Esophagus muscularis mucosa (tissue), 4 donors: ENCODE results near the gene MCAM. TPM values are rescaled to one million over a fixed set of nuclear protein-coding genes. Genes with fewer than 3 reads are reported as not detected.
A peak's percentile ranks its signal among the peaks of the same experiment; 100 is the strongest.

ENCODE experiments used
- DNase-seq: peaks from one replicate; pipeline ENCODE4 v3.0.0-alpha.2; 2017; ENCODE audit errors: extremely low spot score
- H3K27ac ChIP-seq, 4 donors: fragments of 200-600 bp; sonication (generic); replicated peaks in 1 of 4; 1 replicate in 3 of 4; 2 replicates in 1 of 4; pipeline ENCODE4 v1.5.1; 2016 to 2019; ENCODE audit warnings: mild to moderate bottlenecking in 1 of 4
- H3K27me3 ChIP-seq, 4 donors: fragments of 200-600 bp; sonication (generic); one replicate each; pipeline versions ENCODE4 v1.5.1 to v1.6.0; 2016 to 2019
- H3K36me3 ChIP-seq, 4 donors: fragments of 200-600 bp; sonication (generic); one replicate each; pipeline ENCODE4 v1.5.1; 2016 to 2019
- H3K4me1 ChIP-seq, 4 donors: fragments of 200-600 bp; sonication (generic); one replicate each; pipeline ENCODE4 v1.5.1; 2016 to 2019
- H3K4me3 ChIP-seq, 4 donors: fragments of 200-600 bp; sonication (generic); 1 replicate in 2 of 4; 2 replicates in 2 of 4; pipeline ENCODE4 v1.5.1; 2016 to 2019; ENCODE audit warnings: mild to moderate bottlenecking in 4 of 4, moderate library complexity in 1 of 4
- H3K9me3 ChIP-seq, 4 donors: fragments of 200-600 bp; sonication (generic); 1 replicate in 3 of 4; 2 replicates in 1 of 4; pipeline ENCODE4 v1.5.1; 2016 to 2019
- CTCF ChIP-seq, 3 experiments: fragments of 200-600 bp in 2 of 3; fragments of 450-650 bp in 1 of 3; sonication (generic) in 2 of 3; IDR thresholded peaks; one replicate each; pipeline ENCODE4 v1.5.1; 2017 to 2019; ENCODE audit warnings: antibody characterized with exemption in 3 of 3, mild to moderate bottlenecking in 2 of 3, moderate library complexity in 1 of 3
- EP300 ChIP-seq: sonication (generic); formaldehyde crosslinking; IDR thresholded peaks from one replicate; pipeline ENCODE4 v1.6.1; 2017; ENCODE audit warnings: antibody characterized with exemption
- POLR2A ChIP-seq: fragments of 450-650 bp; IDR thresholded peaks from one replicate; pipeline ENCODE4 v1.6.1; 2017; ENCODE audit warnings: antibody characterized with exemption, moderate library complexity, mild to moderate bottlenecking, low read depth
- POLR2AphosphoS5 ChIP-seq, 2 donors: sonication (generic); formaldehyde crosslinking; IDR thresholded peaks; one replicate each; pipeline ENCODE4 v1.6.1; 2017; ENCODE audit warnings: antibody characterized with exemption in 2 of 2
- WGBS: methylation state at CpG from one replicate; pipeline ENCODE4 v1.1.5; 2018; 5-methylcytosine and 5-hydroxymethylcytosine counted together
- intact Hi-C: fragments of 100-400 bp; cut with DNase I; formaldehyde crosslinking; loops from one replicate; pipeline ENCODE4 v1.15.1; 2023
- total RNA-seq, 4 donors: library from RNA; depleted of rRNA; stranded (reverse); fragments of >200 nt; gene quantifications; one replicate each; pipeline versions ENCODE4 v1.1.0 to v1.2.1, GENCODE V29; 2016

MCAM gene
- total RNA-seq, 4 donors from 2014 or later: 607 to 1,312 (median 805) TPM

GRCh38 chr11:119335091-119335654 lies 18.2 kb upstream of the MCAM start:
- no peaks in the 10 kb centered on the region for H3K9me3 ChIP-seq
- intact Hi-C loops: no loop called here
- no peak for DNase-seq
- H3K27me3 ChIP-seq: no peaks in the 10 kb centered on the region
- TF ChIP-seq POLR2AphosphoS5 (IDR thresholded peaks at IDR 0.05) (no peak), CTCF (IDR thresholded peaks at IDR 0.05) (no peak)
- WGBS: 67% methylated on average over 11 of the region's 15 CpGs
- H3K4me1 ChIP-seq: peaks cover 33 to 62% (median 58%) of the 10 kb centered on the region in 4 donors
- peaks cover 5 to 17% (median 12%) of the 10 kb centered on the region in 4 donors for H3K36me3 ChIP-seq
- H3K27ac ChIP-seq: peak overlapping the region; percentile 87 to 94 (median 92)
- peak overlapping the region; percentile 82 to 95 (median 94) for H3K4me3 ChIP-seq

GRCh38 chr11:119334174-119334930 lies 17.4 kb upstream of the MCAM start, which contains the start of gene RNF26:
TSS of gene RNF26 (plus strand) at chr11:119334527. CDS start at chr11:119335123, 596 bp downstream.
- Histone ChIP-seq H3K27me3 (no peaks in the 10 kb centered on the region), H3K36me3 (peaks cover 5 to 17% (median 12%) of the 10 kb centered on the region in 4 donors), H3K9me3 (no peaks in the 10 kb centered on the region), H3K27ac (peak within 1 kb of the TSS; percentile 87 to 94 (median 92)), H3K4me1 (peaks cover 28 to 53% (median 50%) of the 10 kb centered on the region in 4 donors), H3K4me3 (peak within 1 kb of the TSS; percentile 82 to 95 (median 94))
- TF ChIP-seq POLR2A: peak; percentile 31
- TF ChIP-seq CTCF (IDR thresholded peaks at IDR 0.05): no peak
- TF ChIP-seq POLR2AphosphoS5 (IDR thresholded peaks at IDR 0.05): peak; percentile 82 to 90
- no peak for TF ChIP-seq EP300
- under 1% methylated on average over 47 of the region's 54 CpGs for WGBS
- intact Hi-C loops: no loop called here
- peak; percentile 99 for DNase-seq

GRCh38 chr11:119332111-119332765 lies 15.3 kb upstream of the MCAM start:
- intact Hi-C loops: no loop called here
- no peak overlapping the region for H3K27ac ChIP-seq
- H3K27me3 ChIP-seq: no peaks in the 10 kb centered on the region
- no peak for DNase-seq
- TF ChIP-seq EP300 (no peak), POLR2AphosphoS5 (IDR thresholded peaks at IDR 0.05) (no peak), CTCF (IDR thresholded peaks at IDR 0.05) (no peak), POLR2A (no peak)
- no peaks in the 10 kb centered on the region for H3K9me3 ChIP-seq
- peaks cover 10 to 32% (median 29%) of the 10 kb centered on the region in 4 donors for H3K4me1 ChIP-seq
- H3K36me3 ChIP-seq: peaks cover 5 to 17% (median 12%) of the 10 kb centered on the region in 4 donors
- H3K4me3 ChIP-seq: no peak overlapping the region
- 86% methylated on average over 4 of the region's 4 CpGs for WGBS

GRCh38 chr11:119330237-119330636 lies 13.3 kb upstream of the MCAM start:
- Histone ChIP-seq H3K9me3 (no peaks in the 10 kb centered on the region), H3K36me3 (no peaks in the 10 kb centered on the region), H3K4me3 (no peak overlapping the region), H3K27me3 (no peaks in the 10 kb centered on the region), H3K4me1 (peaks cover 4 to 14% (median 12%) of the 10 kb centered on the region in 4 donors), H3K27ac (no peak overlapping the region)
- no peak for DNase-seq
- TF ChIP-seq CTCF (IDR thresholded peaks at IDR 0.05) (no peak), EP300 (no peak), POLR2AphosphoS5 (IDR thresholded peaks at IDR 0.05) (no peak), POLR2A (no peak)
- WGBS: 60% methylated on average over 1 of the region's 1 CpG
- intact Hi-C loops: no loop called here
